ENCODE measurements around the gene GOT1.

GOT1 gene

DNA sequence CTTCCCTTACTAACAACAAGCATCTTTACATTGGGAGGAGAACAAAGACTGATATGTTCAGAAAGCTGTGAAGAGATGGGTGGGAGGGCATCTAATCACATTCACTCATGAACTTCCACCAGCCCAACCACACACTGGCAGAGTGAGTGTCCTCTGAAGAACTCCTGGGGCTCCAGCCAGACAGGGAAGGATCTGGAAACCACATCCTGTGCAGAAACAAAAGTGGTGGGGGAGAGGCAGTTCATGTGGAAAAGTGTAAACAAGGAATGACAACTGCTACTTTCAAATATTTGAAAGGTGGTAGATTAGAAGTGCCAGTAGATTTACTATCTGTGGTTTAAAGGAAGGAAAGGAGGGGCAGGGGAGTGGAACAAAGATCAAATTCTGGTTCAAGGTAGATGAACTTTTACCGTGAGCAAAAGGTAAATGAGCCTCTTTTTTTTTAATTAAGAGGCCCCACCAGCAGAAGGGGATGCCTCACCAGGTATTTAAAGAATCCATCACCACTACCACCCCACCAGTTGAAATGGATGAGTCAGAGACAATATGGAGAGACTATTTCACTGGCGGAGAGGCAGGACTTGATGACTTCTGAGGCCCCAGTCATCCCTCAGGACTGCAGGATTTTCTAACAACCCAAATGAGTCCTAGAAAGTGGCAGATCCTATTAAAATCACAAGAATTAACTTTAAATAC is 34.5 kb downstream of the GOT1 start:
- DNase-seq (ENCODE audit: low spot score) = peak; percentile 94

GRCh38 chr10:99394761-99395386 is 35.5 kb downstream of the GOT1 start:
- no peak for DNase-seq (ENCODE audit: low spot score)

- DNase-seq (ENCODE audit: low spot score) = no peak
Observed at GRCh38 chr10:99394256-99394655, 36.2 kb downstream of the GOT1 start.

GRCh38 chr10:99393683-99394082 is 36.7 kb downstream of the GOT1 start:
- no peak for DNase-seq (ENCODE audit: low spot score)

- DNase-seq (ENCODE audit: low spot score) = no peak
Observed at GRCh38 chr10:99393036-99393435, 37.4 kb downstream of the GOT1 start.

DNA sequence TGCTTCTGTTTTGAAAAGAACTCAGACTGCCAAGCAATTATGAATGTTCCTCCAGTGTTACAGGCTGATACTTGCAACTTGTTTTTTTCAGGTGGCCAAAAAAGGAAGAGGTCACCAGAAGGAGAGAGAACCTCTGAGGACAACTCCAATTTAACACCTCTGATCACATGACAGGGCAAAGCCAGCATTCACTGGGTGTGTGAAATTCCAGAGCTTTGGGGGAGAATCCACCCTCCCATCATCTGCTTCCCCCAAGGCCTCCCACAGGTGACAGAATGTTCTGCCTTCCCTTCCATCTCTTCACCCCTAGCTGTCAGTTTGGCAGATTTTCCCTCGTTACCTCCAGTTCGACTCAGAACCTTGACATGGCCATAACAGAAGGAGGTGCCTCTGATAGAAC is 39.1 kb downstream of the GOT1 start:
- no peak for DNase-seq (ENCODE audit: low spot score)

DNA sequence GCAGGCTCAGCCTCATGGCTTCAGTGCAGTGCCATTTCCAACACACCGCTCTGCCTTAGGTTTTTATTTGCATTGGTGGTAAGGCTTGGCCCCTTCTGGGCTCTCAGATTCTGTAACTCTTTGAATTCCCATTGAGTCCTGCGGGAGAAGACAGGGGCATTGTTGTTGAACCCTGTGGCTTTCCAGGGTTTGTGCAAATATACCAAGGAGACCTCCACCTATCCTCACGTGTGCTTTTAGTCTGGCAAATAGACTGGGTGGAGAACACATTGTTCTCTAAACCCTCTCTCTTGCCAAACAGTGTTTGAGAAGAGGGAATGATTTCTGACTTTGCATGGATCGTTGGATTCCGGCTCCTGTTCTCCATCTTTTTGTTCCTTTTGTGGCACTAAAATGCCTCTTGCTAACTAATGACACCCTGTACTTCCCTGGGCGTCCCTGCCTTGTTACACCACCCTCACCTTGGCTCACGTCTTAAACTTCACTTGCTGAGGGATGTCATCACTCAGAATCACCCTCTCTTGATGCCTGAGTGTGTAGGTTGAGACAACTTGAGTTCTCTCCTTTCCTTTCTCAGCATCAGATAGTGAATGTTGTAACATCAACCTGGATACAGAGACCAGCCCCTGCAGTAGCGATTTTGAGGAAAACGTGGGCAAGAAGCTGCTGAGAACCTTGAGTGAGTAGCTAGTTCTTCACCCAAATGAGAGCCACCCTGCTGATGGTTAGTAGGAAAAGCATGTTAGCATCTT is 40.5 kb downstream of the GOT1 start:
- DNase-seq (ENCODE audit: low spot score) = no peak

DNA sequence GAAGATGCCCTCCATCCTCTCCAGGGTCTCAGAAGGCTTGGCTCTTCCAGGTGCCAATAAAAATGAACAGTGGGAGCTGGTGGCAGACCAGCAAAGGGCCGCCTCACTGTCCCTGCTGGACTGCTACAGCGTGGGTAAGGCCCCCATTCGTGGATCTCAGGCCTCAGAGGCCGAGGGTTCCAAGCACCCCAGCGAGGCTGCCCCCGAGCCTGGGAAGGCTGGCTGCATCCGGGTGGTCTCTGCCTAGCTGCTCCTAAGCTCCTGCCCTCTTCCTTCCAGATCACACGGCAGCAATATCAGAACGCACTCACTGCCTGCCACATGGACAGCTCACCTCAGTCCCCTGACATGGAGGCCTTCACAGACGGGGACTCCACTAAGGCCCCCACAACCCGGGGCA is 42.9 kb downstream of the GOT1 start:
- no peak for DNase-seq (ENCODE audit: low spot score)

- DNase-seq (ENCODE audit: low spot score) = no peak
Observed at GRCh38 chr10:99387071-99387470, 43.4 kb downstream of the GOT1 start.

DNA sequence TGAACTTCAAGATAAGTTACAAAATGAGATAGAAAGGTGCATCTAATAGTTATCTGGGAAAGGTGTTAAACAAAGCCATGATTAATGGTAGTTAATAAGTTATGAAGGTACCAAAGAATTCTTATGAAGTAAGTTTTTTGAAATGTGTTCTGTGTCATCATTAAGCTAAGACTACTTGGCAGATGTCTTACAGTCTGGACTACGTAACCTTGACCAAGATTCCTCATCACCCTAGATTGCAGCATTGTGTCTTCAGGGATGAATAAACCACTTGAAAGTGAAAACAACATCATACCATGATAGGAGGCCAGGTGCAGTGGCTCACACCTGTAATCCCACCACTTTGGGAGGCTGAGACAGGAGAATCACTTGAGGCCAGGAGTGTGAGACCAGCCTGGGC is 48.2 kb downstream of the GOT1 start:
- no peak for DNase-seq (ENCODE audit: low spot score)

- DNase-seq (ENCODE audit: low spot score) = no peak
Observed at GRCh38 chr10:99375426-99375825, 55.0 kb downstream of the GOT1 start.

DNA sequence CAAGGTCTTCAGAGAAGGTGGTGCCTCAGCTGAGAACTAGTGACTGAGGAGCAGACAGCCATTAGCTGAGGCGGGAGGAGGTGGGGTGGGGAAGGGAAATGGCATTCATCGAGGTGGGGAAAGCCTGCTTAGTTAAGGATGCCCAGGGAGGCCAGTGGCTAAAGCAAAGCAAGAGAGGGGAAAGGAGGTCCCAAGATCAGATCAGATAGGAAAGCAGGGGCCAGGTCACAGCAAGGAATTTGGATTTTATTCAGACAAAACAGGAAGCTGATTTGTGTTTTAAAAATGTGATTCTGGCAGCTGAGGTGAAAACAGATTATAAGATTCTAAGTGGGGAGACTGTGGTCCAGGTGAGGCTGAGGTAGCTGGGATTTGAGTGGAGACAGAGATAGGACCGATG is 55.5 kb downstream of the GOT1 start:
- DNase-seq (ENCODE audit: low spot score) = no peak

GRCh38 chr10:99374526-99374925 is 55.9 kb downstream of the GOT1 start:
- no peak for DNase-seq (ENCODE audit: low spot score)

- DNase-seq (ENCODE audit: low spot score) = peak; percentile 68
Observed at GRCh38 chr10:99372546-99373271, 57.7 kb downstream of the GOT1 start.

- DNase-seq (ENCODE audit: low spot score) = peak; percentile 61
Observed at GRCh38 chr10:99370993-99371392, 59.4 kb downstream of the GOT1 start.

DNA sequence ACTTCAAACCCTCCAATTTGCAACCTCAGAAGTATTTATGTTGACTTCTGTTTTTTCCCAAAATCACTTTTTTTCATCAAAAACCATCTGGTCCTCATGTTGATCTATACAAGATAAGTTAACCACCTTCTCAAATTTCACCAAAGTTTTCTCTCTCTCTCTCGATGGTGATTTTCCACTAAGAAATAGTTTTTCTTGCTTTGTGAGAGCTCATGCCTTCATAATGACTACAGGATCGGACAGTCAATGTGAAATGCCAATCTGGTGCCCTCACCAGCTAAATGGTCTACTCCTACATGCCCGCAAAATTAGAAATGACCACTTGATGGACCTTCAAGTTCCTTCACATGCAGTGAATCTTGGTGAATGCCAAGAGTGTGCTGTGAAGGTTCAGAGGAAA is 60.9 kb downstream of the GOT1 start:
- DNase-seq (ENCODE audit: low spot score) = peak; percentile 43

- peak; percentile 53 for DNase-seq (ENCODE audit: low spot score)
Observed at GRCh38 chr10:99369126-99369525, 61.3 kb downstream of the GOT1 start.

DNA sequence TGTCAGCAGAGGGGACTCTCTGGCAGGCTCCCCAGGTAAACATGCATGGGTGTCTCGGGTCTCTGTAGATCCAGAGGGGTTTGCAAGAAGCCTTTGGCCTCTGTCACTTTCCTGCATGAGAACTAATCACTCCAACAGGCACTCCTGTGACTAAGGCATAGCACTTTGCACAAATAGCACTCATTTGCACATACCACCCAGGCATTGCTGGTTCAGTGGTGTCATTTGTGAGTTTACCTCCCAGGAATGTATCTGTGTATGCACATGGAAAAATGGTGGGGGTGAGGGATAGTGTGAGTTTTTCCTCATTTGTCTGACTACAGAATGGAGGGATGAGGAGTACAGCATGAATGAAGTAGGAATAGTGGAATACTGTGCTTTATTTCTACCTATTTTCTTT is 61.8 kb downstream of the GOT1 start:
- DNase-seq (ENCODE audit: low spot score) = peak; percentile 56

- DNase-seq (ENCODE audit: low spot score) = no peak
Observed at GRCh38 chr10:99366666-99367065, 63.8 kb downstream of the GOT1 start.

DNA sequence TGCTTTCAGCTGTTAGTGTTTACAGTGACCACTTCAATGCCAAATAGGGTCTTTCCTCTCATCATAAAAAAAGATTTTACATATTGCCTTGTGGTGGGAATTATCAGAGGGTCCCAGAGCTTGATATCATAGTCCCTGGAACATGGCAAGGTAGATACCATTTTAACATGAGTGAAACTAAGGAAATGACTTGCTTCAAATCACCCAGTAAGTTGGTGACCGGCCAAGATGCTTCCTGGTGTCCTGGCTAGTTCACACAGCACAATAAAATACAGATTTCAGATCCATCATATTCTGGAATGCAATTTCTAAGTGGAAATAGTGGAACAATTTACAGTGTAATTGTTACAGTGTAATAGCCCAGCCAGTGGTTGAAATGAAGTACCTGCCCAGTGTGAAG is 64.7 kb downstream of the GOT1 start:
- DNase-seq (ENCODE audit: low spot score) = peak; percentile 31

DNA sequence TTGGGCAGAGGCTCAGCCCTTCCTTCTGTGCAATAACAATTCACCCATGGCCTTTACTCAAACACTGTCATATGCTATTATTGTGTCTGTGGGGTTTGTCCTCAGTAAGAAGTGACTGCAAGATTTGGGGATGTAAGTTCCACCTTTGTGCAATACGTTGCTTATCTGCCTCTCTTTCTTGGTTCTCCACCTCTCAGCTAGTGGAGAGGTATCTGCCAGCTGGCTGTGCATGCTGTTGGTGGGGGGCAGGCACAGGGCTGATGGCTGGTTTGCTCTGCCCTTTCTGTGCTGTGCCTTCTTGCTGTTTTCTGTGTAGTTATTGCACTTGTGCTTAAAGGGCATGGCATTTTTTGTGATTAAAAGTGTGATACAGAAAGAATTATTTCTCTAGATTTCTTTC is 65.1 kb downstream of the GOT1 start:
- no peak for DNase-seq (ENCODE audit: low spot score)

DNA sequence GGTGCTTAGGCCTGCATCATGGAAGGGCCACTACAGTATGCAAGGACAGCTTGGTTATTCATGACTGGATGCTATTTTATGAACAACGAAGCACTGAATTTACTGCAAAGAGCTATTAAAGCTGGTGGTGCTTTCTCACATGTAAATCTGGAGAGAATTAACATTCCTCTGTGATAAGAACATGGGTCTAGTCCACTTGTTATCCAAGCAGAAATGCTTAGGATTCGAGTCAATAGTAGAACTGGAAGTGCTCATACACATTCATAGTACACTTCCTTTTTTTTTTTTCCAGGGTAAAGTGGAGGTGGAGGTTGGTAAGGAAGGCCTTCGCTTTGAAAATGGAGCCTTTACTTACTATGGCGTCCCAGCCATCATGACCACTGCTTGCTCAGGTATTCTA is 66.3 kb downstream of the GOT1 start:
- DNase-seq (ENCODE audit: low spot score) = peak; percentile 85

DNA sequence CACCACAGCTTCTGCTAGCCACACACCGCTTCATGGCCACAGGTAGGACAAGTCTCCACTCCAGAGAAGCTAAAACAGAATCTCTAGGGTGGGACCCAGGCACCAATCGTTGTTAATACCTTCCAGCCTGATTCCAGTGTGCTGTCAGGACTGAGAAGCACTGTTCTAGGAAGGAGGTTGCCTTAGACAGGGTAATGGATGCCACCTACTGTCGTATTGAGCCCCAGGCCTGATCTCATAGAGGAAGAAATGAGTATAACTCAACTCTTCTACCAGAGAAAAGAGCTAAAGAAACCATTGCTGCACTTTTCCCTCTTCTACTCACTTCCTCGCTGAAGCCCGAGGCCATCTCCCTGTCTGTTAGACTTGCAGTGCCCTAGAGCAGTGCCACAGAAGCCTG is 69.5 kb downstream of the GOT1 start:
- DNase-seq (ENCODE audit: low spot score) = peak; percentile 20
